ENCODE measurements around the gene PCDHGA5.
"Not testable (repeated sequence)": the region's sequence is repeated elsewhere in the genome, so short reads cannot be mapped to it uniquely, and the experiment has no call there.

PCDHGA5 gene

GRCh38 chr5:141363952-141364660 lies at the start of gene PCDHGA5:
Gene PCDHGA5, plus strand, starts transcription at chr5:141364162. Its CDS starts 169 bp downstream, at chr5:141364331.
- peak within 1 kb of the TSS; percentile 58 for H3K4me2 ChIP-seq (ENCODE audit: low read length)
- TF ChIP-seq CTCF (IDR thresholded peaks at IDR 0.05; ENCODE audit: low read depth, low read length, poor library complexity, severe bottlenecking) = no peak
- no peak for TF ChIP-seq EZH2phosphoT487 (IDR thresholded peaks at IDR 0.05; ENCODE audit: borderline replicate concordance, low read length)
- H3K4me1 ChIP-seq (ENCODE audit: control insufficient read depth, low read length) = peaks cover 28% of the 10 kb centered on the region
- no peaks in the 10 kb centered on the region for H3K9me2 ChIP-seq (replicated peaks; ENCODE audit: control insufficient read depth, low read length)
- no peaks in the 10 kb centered on the region for H4K20me1 ChIP-seq (ENCODE audit: control insufficient read depth, insufficient read depth, low read depth, low read length)
- peaks cover 45% of the 10 kb centered on the region for H3K79me2 ChIP-seq (ENCODE audit: control insufficient read depth, low read length)
- peak within 1 kb of the TSS; percentile 61 for H3K27ac ChIP-seq (ENCODE audit: low read depth, low read length)
- no peaks in the 10 kb centered on the region for H3K27me3 ChIP-seq (ENCODE audit: control insufficient read depth, low read length)
- peaks cover 8% of the 10 kb centered on the region; the same call in 1 of the 2 replicates for H3F3A ChIP-seq (ENCODE audit: control insufficient read depth, insufficient read depth)
- H3K9me3 ChIP-seq (ENCODE audit: control insufficient read depth, insufficient read depth, low read length) = peaks cover 48% of the 10 kb centered on the region
- peaks cover 54% of the 10 kb centered on the region for H3K36me3 ChIP-seq (ENCODE audit: control insufficient read depth, low read length)
- peak within 1 kb of the TSS; percentile 61 for H3K4me3 ChIP-seq (ENCODE audit: low read length)

- not testable (repeated sequence) for H4K20me1 ChIP-seq (ENCODE audit: control insufficient read depth, insufficient read depth, low read depth, low read length); H3K4me2 ChIP-seq (ENCODE audit: low read length); H3F3A ChIP-seq (ENCODE audit: control insufficient read depth, insufficient read depth); H3K27ac ChIP-seq (ENCODE audit: low read depth, low read length); H3K4me3 ChIP-seq (ENCODE audit: low read length); H3K27me3 ChIP-seq (ENCODE audit: control insufficient read depth, low read length); H3K9me2 ChIP-seq (replicated peaks; ENCODE audit: control insufficient read depth, low read length)
- Histone ChIP-seq H3K9me3 (ENCODE audit: control insufficient read depth, insufficient read depth, low read length) (peaks cover 51% of the 10 kb centered on the region), H3K36me3 (ENCODE audit: control insufficient read depth, low read length) (peaks cover 72% of the 10 kb centered on the region), H3K4me1 (ENCODE audit: control insufficient read depth, low read length) (peaks cover 27% of the 10 kb centered on the region), H3K79me2 (ENCODE audit: control insufficient read depth, low read length) (peaks cover 83% of the 10 kb centered on the region)
Measured at GRCh38 chr5:141316963-141317362, 47.0 kb upstream of the PCDHGA5 start.

- TF ChIP-seq EZH2phosphoT487 (IDR thresholded peaks at IDR 0.05; ENCODE audit: borderline replicate concordance, low read length) = no peak
- TF ChIP-seq CTCF (IDR thresholded peaks at IDR 0.05; ENCODE audit: low read depth, low read length, poor library complexity, severe bottlenecking) = no peak
- H3K4me1 ChIP-seq (ENCODE audit: control insufficient read depth, low read length) = peaks cover 28% of the 10 kb centered on the region
- H3K9me3 ChIP-seq (ENCODE audit: control insufficient read depth, insufficient read depth, low read length) = peaks cover 50% of the 10 kb centered on the region
- peaks cover 63% of the 10 kb centered on the region for H3K79me2 ChIP-seq (ENCODE audit: control insufficient read depth, low read length)
- peak overlapping the region; percentile 66 for H3K4me2 ChIP-seq (ENCODE audit: low read length)
- no peaks in the 10 kb centered on the region for H3F3A ChIP-seq (ENCODE audit: control insufficient read depth, insufficient read depth)
- peak overlapping the region; percentile 82 for H3K4me3 ChIP-seq (ENCODE audit: low read length)
- H3K36me3 ChIP-seq (ENCODE audit: control insufficient read depth, low read length) = peaks cover 58% of the 10 kb centered on the region
- H3K27me3 ChIP-seq (ENCODE audit: control insufficient read depth, low read length) = no peaks in the 10 kb centered on the region
- H4K20me1 ChIP-seq (ENCODE audit: control insufficient read depth, insufficient read depth, low read depth, low read length) = no peaks in the 10 kb centered on the region
- H3K9me2 ChIP-seq (replicated peaks; ENCODE audit: control insufficient read depth, low read length) = no peaks in the 10 kb centered on the region
- no peak overlapping the region for H3K27ac ChIP-seq (ENCODE audit: low read depth, low read length)
Measured at GRCh38 chr5:141319202-141319601, 44.8 kb upstream of the PCDHGA5 start.

GRCh38 chr5:141319699-141320098 lies 44.3 kb upstream of the PCDHGA5 start:
- H3K27ac ChIP-seq (ENCODE audit: low read depth, low read length) = peak overlapping the region; percentile 79
- TF ChIP-seq CTCF (IDR thresholded peaks at IDR 0.05; ENCODE audit: low read depth, low read length, poor library complexity, severe bottlenecking) = no peak
- TF ChIP-seq EZH2phosphoT487 (IDR thresholded peaks at IDR 0.05; ENCODE audit: borderline replicate concordance, low read length) = no peak
- H3K9me3 ChIP-seq (ENCODE audit: control insufficient read depth, insufficient read depth, low read length) = peaks cover 46% of the 10 kb centered on the region
- H3K27me3 ChIP-seq (ENCODE audit: control insufficient read depth, low read length) = no peaks in the 10 kb centered on the region
- H3K4me3 ChIP-seq (ENCODE audit: low read length) = peak overlapping the region; percentile 82
- peak overlapping the region; percentile 66 for H3K4me2 ChIP-seq (ENCODE audit: low read length)
- peaks cover 26% of the 10 kb centered on the region for H3K4me1 ChIP-seq (ENCODE audit: control insufficient read depth, low read length)
- peaks cover 58% of the 10 kb centered on the region for H3K79me2 ChIP-seq (ENCODE audit: control insufficient read depth, low read length)
- no peaks in the 10 kb centered on the region for H4K20me1 ChIP-seq (ENCODE audit: control insufficient read depth, insufficient read depth, low read depth, low read length)
- no peaks in the 10 kb centered on the region for H3K9me2 ChIP-seq (replicated peaks; ENCODE audit: control insufficient read depth, low read length)
- H3K36me3 ChIP-seq (ENCODE audit: control insufficient read depth, low read length) = peaks cover 53% of the 10 kb centered on the region
- no peaks in the 10 kb centered on the region for H3F3A ChIP-seq (ENCODE audit: control insufficient read depth, insufficient read depth)

Data from DOHH2 (cell line).